Lung microvascular endothelial cell (primary cell): ENCODE results near the gene CHRNA1. TPM values are rescaled to one million over a fixed set of nuclear protein-coding genes. Genes with fewer than 3 reads are reported as not detected.
"Not testable (repeated sequence)": the region's sequence is repeated elsewhere in the genome, so short reads cannot be mapped to it uniquely, and the experiment has no call there.

Source experiments
- DNase-seq, 2 donors: peaks; one replicate each; pipeline versions ENCODE4 v3.0.0 to v3.0.0-alpha.2; 2010; ENCODE audit warnings: low read depth in 2 of 2
- total RNA-seq: library from RNA; depleted of rRNA; stranded (reverse); fragments of >200 nt; gene quantifications from 2 replicates; pipeline ENCODE4 v1.2.1, GENCODE V29; 2014

Gene CHRNA1
- total RNA-seq, 1 donor from 2014 or later = 0.40 TPM

DNA sequence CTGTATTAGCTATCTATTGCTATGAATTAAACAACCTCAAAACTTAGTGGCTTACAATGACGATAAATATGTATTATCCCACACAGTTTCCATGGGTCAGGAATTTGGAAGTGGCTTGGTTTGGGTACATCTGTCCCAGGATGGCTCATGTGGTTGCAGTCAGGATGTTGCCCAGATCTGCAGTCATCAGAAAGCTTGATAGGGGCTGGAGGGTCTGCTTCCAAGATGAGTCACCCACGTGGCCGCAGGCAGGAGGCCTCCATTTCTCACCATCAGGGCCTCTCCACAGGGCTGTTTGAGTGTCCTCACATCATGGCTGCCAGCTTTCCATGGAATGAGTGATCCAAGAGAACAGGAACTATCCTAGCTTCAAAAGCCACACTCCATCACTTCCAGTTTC is 46.4 kb downstream of the CHRNA1 start:
- no peak for DNase-seq

DNA sequence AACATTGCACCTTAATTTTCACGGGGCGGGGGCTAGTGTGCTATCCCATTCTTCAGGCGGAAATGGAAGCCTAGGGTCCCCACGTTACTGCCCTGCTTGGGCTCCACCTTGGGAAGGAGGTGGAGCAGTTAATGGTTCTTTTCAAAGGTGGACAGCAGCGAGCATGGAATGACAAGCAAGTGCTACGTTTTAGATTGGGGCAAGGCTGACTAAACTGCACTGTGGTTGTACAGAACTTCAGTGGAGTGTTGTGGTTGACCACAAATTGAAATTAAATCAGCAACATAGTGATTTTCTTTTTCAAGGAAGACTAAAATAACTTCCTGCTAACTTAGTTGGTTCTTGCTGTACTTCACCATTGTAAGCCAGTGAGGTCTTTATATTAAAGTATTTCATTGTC is 47.0 kb downstream of the CHRNA1 start:
- DNase-seq = no peak

DNA sequence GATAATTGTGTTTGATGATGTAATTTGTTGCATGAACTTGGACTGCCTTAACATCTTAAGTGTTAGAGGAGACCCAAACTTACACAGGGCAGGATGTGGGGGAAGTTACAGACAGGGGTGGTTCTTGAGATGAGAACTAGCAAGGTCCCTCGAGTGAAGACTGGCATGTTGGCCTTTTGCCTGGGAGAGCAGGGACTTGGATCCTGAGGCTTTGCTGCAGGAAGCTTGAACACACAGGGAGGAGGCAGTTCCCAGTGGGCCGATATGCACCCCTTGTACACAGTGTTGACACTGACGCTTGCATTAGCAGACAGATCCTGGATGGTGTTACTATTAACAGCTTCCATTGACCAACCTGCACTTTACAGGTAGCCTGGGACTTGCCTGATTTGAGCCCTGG is 47.5 kb downstream of the CHRNA1 start:
- no peak for DNase-seq

DNA sequence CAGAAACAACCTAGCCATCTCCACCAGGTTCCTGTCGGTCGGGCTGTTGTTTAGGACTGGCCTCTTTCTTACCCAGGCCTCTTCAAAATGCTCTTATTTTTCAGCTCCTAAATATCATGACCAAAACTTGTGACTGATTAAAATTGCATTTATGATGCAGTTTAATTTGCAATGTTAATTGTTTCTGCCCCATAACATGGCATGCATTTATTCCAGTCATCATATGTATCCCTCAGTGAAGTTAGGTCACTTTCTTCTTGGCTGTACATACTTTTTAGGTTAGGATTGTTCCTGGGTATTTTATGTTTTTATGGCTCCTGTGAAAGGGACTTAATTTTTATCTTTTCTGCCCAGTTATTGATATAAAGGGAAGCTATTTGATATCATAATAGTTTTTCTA is 50.6 kb downstream of the CHRNA1 start:
- no peak for DNase-seq

- no peak for DNase-seq
Measured at GRCh38 chr2:174711206-174711605, 53.1 kb downstream of the CHRNA1 start.

- not testable (repeated sequence) for DNase-seq
Measured at GRCh38 chr2:174709416-174710004, 54.8 kb downstream of the CHRNA1 start.

- no peak for DNase-seq
Measured at GRCh38 chr2:174708713-174709112, 55.6 kb downstream of the CHRNA1 start.

DNA sequence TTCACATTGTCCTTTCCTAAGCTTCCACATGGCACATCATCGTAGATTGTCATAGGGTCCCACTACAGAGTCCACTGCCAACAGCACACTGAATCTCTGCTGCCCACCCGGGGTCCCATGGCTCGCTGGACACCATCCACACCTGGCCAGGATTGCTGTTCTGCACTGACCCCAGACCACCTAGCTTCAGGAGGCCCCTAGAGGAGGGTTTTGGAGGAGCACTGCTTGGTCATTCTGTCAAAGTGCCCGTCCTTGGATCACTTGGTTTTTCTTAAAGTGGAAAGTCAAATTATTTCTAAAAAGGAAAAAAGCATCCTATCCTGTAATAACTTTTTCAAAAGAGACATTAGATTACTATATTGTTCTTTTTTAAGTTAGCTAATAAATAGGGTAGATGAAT is 59.0 kb downstream of the CHRNA1 start:
- DNase-seq = no peak

DNA sequence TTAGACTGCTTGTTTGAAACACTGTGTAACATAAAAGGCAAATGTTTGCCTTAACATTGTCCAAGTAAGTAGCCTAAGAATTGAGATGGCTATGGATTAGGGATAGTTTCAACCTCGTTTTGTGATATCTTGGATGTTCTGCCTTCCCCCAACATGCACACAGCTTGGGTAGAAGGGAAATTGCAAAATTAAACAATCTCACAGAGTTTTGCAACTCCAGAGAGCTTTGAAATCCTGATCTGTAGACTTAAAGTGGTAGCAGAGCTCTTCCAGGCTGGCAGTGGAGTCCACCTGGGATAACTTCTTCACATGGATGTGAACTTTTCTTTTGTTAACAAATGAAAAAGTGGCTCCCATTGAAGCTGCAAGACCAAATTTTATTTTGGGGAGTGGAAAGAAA is 59.6 kb downstream of the CHRNA1 start:
- DNase-seq = no peak

DNA sequence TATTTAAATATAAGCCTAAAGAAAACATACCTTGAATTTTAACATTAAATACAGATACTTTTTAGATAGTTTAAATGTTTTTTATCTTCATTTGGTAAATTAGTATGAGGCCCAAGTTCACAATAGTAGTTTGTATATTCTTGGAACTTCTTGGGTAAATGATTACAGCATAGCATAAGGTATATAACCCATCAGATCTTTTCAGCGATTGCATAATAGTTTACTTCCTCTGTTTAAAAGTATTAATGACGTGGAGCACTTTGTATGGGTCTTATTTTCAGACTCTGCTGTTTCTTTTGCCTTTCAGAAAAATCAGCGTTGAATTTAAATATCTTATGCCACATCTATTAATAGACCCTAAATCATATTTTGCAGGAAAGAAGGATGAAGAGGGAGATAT is 60.2 kb downstream of the CHRNA1 start:
- no peak for DNase-seq

- no peak for DNase-seq
Measured at GRCh38 chr2:174703430-174703829, 60.8 kb downstream of the CHRNA1 start.

GRCh38 chr2:174702541-174702940 is 61.7 kb downstream of the CHRNA1 start:
- no peak for DNase-seq

GRCh38 chr2:174699993-174700766 is 64.1 kb downstream of the CHRNA1 start:
- peak; percentile 57 to 73 for DNase-seq

Other genes starting within 250 kb of the CHRNA1 start
- 7.3 and 8.1 TPM in 2 replicates for gene WIPF1, start 166.7 kb downstream of the CHRNA1 start, total RNA-seq
- gene CHN1, start 240.9 kb upstream of the CHRNA1 start, total RNA-seq = 8.1 and 8.5 TPM in 2 replicates